HepG2 (cell line): ENCODE results near the gene SNAI3. TPM values are rescaled to one million over a fixed set of nuclear protein-coding genes. Genes with fewer than 3 reads are reported as not detected.

Experiments
- ISX ChIP-seq: sonication (generic); formaldehyde crosslinking; conservative IDR thresholded peaks from 2 replicates; pipeline ENCODE4 v1.5.0; 2020; ENCODE audit warnings: missing genetic modification reagents
- MEF2D ChIP-seq: sonication (generic); formaldehyde crosslinking; IDR thresholded peaks from 2 replicates; pipeline ENCODE4 v1.5.1; 2020; ENCODE audit warnings: mild to moderate bottlenecking, missing genetic modification reagents
- NFYC ChIP-seq: IDR thresholded peaks from 2 replicates; pipeline ENCODE4 v1.6.1; 2016; ENCODE audit warnings: missing genetic modification reagents, missing compliant biosample characterization
- PHF8 ChIP-seq: sonication (generic); formaldehyde crosslinking; IDR thresholded peaks from 2 replicates; pipeline ENCODE4 v1.5.0; 2020; ENCODE audit warnings: missing genetic modification reagents
- PRDM4 ChIP-seq: sonication (generic); formaldehyde crosslinking; IDR thresholded peaks from 2 replicates; pipeline ENCODE4 v1.9.0; 2021; ENCODE audit warnings: missing genetic modification reagents, borderline replicate concordance
- THAP8 ChIP-seq: sonication (generic); formaldehyde crosslinking; IDR thresholded peaks from 2 replicates; pipeline ENCODE4 v1.5.1; 2020; ENCODE audit warnings: missing genetic modification reagents, mild to moderate bottlenecking, borderline replicate concordance
- ZBTB40 ChIP-seq, 2 experiments: fragments of 450-650 bp in 1 of 2; sonication (generic) in 1 of 2; formaldehyde crosslinking in 1 of 2; IDR thresholded peaks; 2 replicates each; pipeline versions ENCODE4 v1.6.1 to v1.8.0; 2016 to 2022; ENCODE audit warnings: antibody characterized with exemption in 1 of 2, mild to moderate bottlenecking in 1 of 2, missing genetic modification reagents in 1 of 2
- ZNF256 ChIP-seq: sonication (generic); formaldehyde crosslinking; conservative IDR thresholded peaks from 2 replicates; pipeline ENCODE4 v1.4.0; 2020; ENCODE audit warnings: missing genetic modification reagents
- ZNF280B ChIP-seq: sonication (generic); formaldehyde crosslinking; IDR thresholded peaks from 2 replicates; pipeline ENCODE4 v1.5.0; 2020; ENCODE audit warnings: missing genetic modification reagents, mild to moderate bottlenecking, borderline replicate concordance
- ZNF501 ChIP-seq: sonication (generic); formaldehyde crosslinking; IDR thresholded peaks from 2 replicates; pipeline ENCODE4 v1.5.1; 2020; ENCODE audit warnings: mild to moderate bottlenecking, moderate library complexity, missing genetic modification reagents
- ZNF773 ChIP-seq: sonication (generic); formaldehyde crosslinking; IDR thresholded peaks from 2 replicates; pipeline ENCODE4 v1.4.0; 2020; ENCODE audit warnings: missing genetic modification reagents, borderline replicate concordance
- polyA plus RNA-seq, 8 experiments: library from polyadenylated mRNA; depleted of rRNA in 3 of 8; stranded (reverse) in 7 of 8; unstranded in 1 of 8; fragments of >200 nt; fragmentation: Illumina TruSeq in 4 of 8; extraction: Trizol in 4 of 8; gene quantifications; 2 replicates each; pipeline versions ENCODE4 v1.2.1 to v1.2.3, GENCODE V29; 2011 to 2016; ENCODE audit warnings: low read depth in 4 of 8, missing spikeins in 1 of 8, mixed read lengths in 1 of 8; ENCODE audit not compliant: insufficient read depth in 1 of 8
- total RNA-seq, 5 experiments: library from RNA; depleted of rRNA; stranded (reverse); fragments of >200 nt; fragmentation: Illumina TruSeq; extraction: Trizol; gene quantifications; 2 replicates each; pipeline ENCODE4 v1.2.3, GENCODE V29; 2016; ENCODE audit warnings: low read depth in 1 of 5

SNAI3 gene
- total and polyA plus RNA-seq, 2 of the 13 experiments (the other 11 are each of a cell fraction or from before 2014, with no cell fraction given), result 0.09 to 0.18 TPM

- no peak for TF ChIP-seq ZBTB40 (IDR thresholded peaks at IDR 0.05)
- peak; percentile 63 for TF ChIP-seq ZBTB40 (CRISPR knock-in tag; IDR thresholded peaks at IDR 0.05)
- no peak for TF ChIP-seq ZNF773
- TF ChIP-seq NFYC, result peak; percentile 70
- TF ChIP-seq ISX (CRISPR knock-in tag), result no peak
- peak; percentile 53; the same call in 1 of the 2 replicates for TF ChIP-seq PRDM4
- no peak for TF ChIP-seq ZNF256 (CRISPR knock-in tag)
- TF ChIP-seq ZNF280B (CRISPR knock-in tag), result peak; percentile 90
- peak; percentile 76; the same call in 1 of the 2 replicates for TF ChIP-seq THAP8 (CRISPR knock-in tag)
- peak; percentile 10; the same call in 1 of the 2 replicates for TF ChIP-seq ZNF501 (CRISPR knock-in tag)
- TF ChIP-seq PHF8 (CRISPR knock-in tag), result peak; percentile 40
- TF ChIP-seq MEF2D, result peak; percentile 38; the same call in 1 of the 2 replicates
Observed at GRCh38 chr16:88686439-88687253, at the start of gene SNAI3 (continued).
